Measurements from ENCODE around the gene TIGD1.

- TF ChIP-seq, protein P1, sequence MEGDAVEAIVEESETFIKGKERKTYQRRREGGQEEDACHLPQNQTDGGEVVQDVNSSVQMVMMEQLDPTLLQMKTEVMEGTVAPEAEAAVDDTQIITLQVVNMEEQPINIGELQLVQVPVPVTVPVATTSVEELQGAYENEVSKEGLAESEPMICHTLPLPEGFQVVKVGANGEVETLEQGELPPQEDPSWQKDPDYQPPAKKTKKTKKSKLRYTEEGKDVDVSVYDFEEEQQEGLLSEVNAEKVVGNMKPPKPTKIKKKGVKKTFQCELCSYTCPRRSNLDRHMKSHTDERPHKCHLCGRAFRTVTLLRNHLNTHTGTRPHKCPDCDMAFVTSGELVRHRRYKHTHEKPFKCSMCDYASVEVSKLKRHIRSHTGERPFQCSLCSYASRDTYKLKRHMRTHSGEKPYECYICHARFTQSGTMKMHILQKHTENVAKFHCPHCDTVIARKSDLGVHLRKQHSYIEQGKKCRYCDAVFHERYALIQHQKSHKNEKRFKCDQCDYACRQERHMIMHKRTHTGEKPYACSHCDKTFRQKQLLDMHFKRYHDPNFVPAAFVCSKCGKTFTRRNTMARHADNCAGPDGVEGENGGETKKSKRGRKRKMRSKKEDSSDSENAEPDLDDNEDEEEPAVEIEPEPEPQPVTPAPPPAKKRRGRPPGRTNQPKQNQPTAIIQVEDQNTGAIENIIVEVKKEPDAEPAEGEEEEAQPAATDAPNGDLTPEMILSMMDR (IDR thresholded peaks at IDR 0.05 in 2 of 3, conservative IDR thresholded peaks at IDR 0.05 in 1 of 3; ENCODE audit: borderline replicate concordance in 1 of 3, insufficient read depth in 1 of 3, low read depth in 2 of 3, low read length in 2 of 3): no peak
- TF ChIP-seq EZH2 (IDR thresholded peaks at IDR 0.05) (no peak), EZH2phosphoT487 (IDR thresholded peaks at IDR 0.05; ENCODE audit: borderline replicate concordance) (no peak), YY1 (IDR thresholded peaks at IDR 0.05; ENCODE audit: extremely low read depth, insufficient replicate concordance, low read depth, low read length) (no peak), REST (IDR thresholded peaks at IDR 0.05; ENCODE audit: low read depth) (no peak), CEBPB (IDR thresholded peaks at IDR 0.05; ENCODE audit: low read depth) (no peak), JUND (IDR thresholded peaks at IDR 0.05) (no peak), EGR1 (IDR thresholded peaks at IDR 0.05; ENCODE audit: low read depth) (no peak), POLR2A (IDR thresholded peaks at IDR 0.05; ENCODE audit: borderline replicate concordance, extremely low read depth, insufficient read depth, insufficient read length) (no peak), ZBTB33 (IDR thresholded peaks at IDR 0.05; ENCODE audit: extremely low read depth, insufficient replicate concordance, low read length) (no peak), TCF7L2 (IDR thresholded peaks at IDR 0.05; ENCODE audit: borderline replicate concordance, extremely low read depth, insufficient read depth, insufficient read length) (no peak), ZNF274 (IDR thresholded peaks at IDR 0.05; ENCODE audit: low read depth, low read length) (no peak), SP1 (IDR thresholded peaks at IDR 0.05; ENCODE audit: low read depth) (no peak)
These were observed 33.9 kb upstream of the TIGD1 start for GRCh38 chr2:232584238-232584637.
